Hepatocyte (in vitro differentiated cells): Measurements from ENCODE around the gene SMARCD3. TPM values are rescaled to one million over a fixed set of nuclear protein-coding genes. Genes with fewer than 3 reads are reported as not detected.

Experiments
- DNase-seq: peaks from one replicate; pipeline ENCODE4 v3.0.0-alpha.2; 2016; ENCODE audit warnings: low spot score
- H2AFZ ChIP-seq: fragments of 200-600 bp; sonication (generic); 2 replicates; pipeline ENCODE4 v1.6.0; 2016; ENCODE audit warnings: antibody characterized with exemption, mild to moderate bottlenecking
- H3K27ac ChIP-seq: fragments of 200-600 bp; sonication (generic); 2 replicates; pipeline ENCODE4 v1.5.1; 2016; ENCODE audit warnings: mild to moderate bottlenecking
- H3K27me3 ChIP-seq: fragments of 200-600 bp; sonication (generic); 2 replicates; pipeline ENCODE4 v1.6.1; 2016
- H3K36me3 ChIP-seq: fragments of 200-600 bp; sonication (generic); replicated peaks from 2 replicates; pipeline ENCODE4 v1.5.1; 2016; ENCODE audit warnings: low read depth; ENCODE audit not compliant: insufficient read depth
- H3K4me1 ChIP-seq: fragments of 200-600 bp; sonication (generic); 2 replicates; pipeline ENCODE4 v1.5.1; 2016; ENCODE audit warnings: mild to moderate bottlenecking, moderate library complexity; ENCODE audit not compliant: insufficient read depth
- H3K4me2 ChIP-seq: fragments of 200-600 bp; sonication (generic); 2 replicates; pipeline ENCODE4 v1.6.0; 2016
- H3K4me3 ChIP-seq: fragments of 200-600 bp; sonication (generic); 2 replicates; pipeline ENCODE4 v1.5.1; 2016; ENCODE audit warnings: mild to moderate bottlenecking
- H3K79me2 ChIP-seq: fragments of 200-600 bp; sonication (generic); 2 replicates; pipeline ENCODE4 v1.6.0; 2017; ENCODE audit warnings: mild to moderate bottlenecking
- H3K9me2 ChIP-seq: fragments of 200-600 bp; sonication (generic); replicated peaks from 2 replicates; pipeline ENCODE4 v1.6.0; 2017; ENCODE audit warnings: mild to moderate bottlenecking; ENCODE audit not compliant: insufficient read depth
- H3K9me3 ChIP-seq: fragments of 200-600 bp; sonication (generic); 2 replicates; pipeline ENCODE4 v1.5.1; 2016; ENCODE audit warnings: low read depth, mild to moderate bottlenecking
- H4K20me1 ChIP-seq: fragments of 200-600 bp; sonication (generic); 2 replicates; pipeline ENCODE4 v1.6.0; 2016; ENCODE audit warnings: mild to moderate bottlenecking; ENCODE audit not compliant: insufficient read depth, poor library complexity, severe bottlenecking
- CTCF ChIP-seq: fragments of 200-600 bp; sonication (generic); IDR thresholded peaks from 2 replicates; pipeline ENCODE4 v1.5.1; 2016; ENCODE audit warnings: antibody characterized with exemption, mild to moderate bottlenecking; ENCODE audit not compliant: poor library complexity
- EZH2 ChIP-seq: fragments of 200-600 bp; sonication (generic); IDR thresholded peaks from 2 replicates; pipeline ENCODE4 v1.6.1; 2016; ENCODE audit warnings: antibody characterized with exemption, mild to moderate bottlenecking, borderline replicate concordance
- EZH2phosphoT487 ChIP-seq: fragments of 200-600 bp; sonication (generic); IDR thresholded peaks from one replicate; pipeline ENCODE4 v1.6.1; 2018; ENCODE audit warnings: antibody characterized with exemption, mild to moderate bottlenecking, low read depth, moderate library complexity; ENCODE audit not compliant: unreplicated experiment, severe bottlenecking
- WGBS: methylation state at CpG from one replicate; pipeline ENCODE4 v1.1.6; 2016; ENCODE audit warnings: low lambda C conversion rate; ENCODE audit errors: missing lambda C conversion rate; 5-methylcytosine and 5-hydroxymethylcytosine counted together
- polyA plus RNA-seq: library from polyadenylated mRNA; unstranded; fragments of >200 nt; fragmentation: Nextera tagmentation; extraction: Ambion mirVana; gene quantifications from 2 replicates; pipeline ENCODE4 v1.2.1, GENCODE V29; 2016
- total RNA-seq: library from RNA; depleted of rRNA; stranded (reverse); fragments of >200 nt; gene quantifications from 2 replicates; pipeline ENCODE4 v1.2.3, GENCODE V29; 2014

The SMARCD3 gene
- total and polyA plus RNA-seq, 2 experiments from 2014 or later, result 42.4 to 73.1 TPM

- DNase-seq, result peak; percentile 83
- no peaks in the 10 kb centered on the region for H3K9me2 ChIP-seq
- H3K36me3 ChIP-seq, result no peaks in the 10 kb centered on the region
- H3K9me3 ChIP-seq, result no peaks in the 10 kb centered on the region
- peak overlapping the region; percentile 70 for H2AFZ ChIP-seq
- H3K4me1 ChIP-seq, result peaks cover 66% of the 10 kb centered on the region
- WGBS, result 2% methylated on average over 36 of the region's 45 CpGs
- peak overlapping the region; percentile 87 for H3K4me3 ChIP-seq
- peak overlapping the region; percentile 99 for H3K27ac ChIP-seq
- peaks cover 11% of the 10 kb centered on the region for H4K20me1 ChIP-seq
- no peak for TF ChIP-seq EZH2phosphoT487
- no peak for TF ChIP-seq EZH2
- no peak for TF ChIP-seq CTCF
- peaks cover 44% of the 10 kb centered on the region for H3K79me2 ChIP-seq
- H3K4me2 ChIP-seq, result peak overlapping the region; percentile 93
- no peaks in the 10 kb centered on the region for H3K27me3 ChIP-seq
Observed at GRCh38 chr7:151249034-151249731, 689 bp upstream of the SMARCD3 start.

GRCh38 chr7:151247611-151248345 is 716 bp downstream of the SMARCD3 start:
- DNase-seq, result peak; percentile 55
- Histone ChIP-seq H3K4me1 (peaks cover 59% of the 10 kb centered on the region), H3K4me2 (peak overlapping the region; percentile 93), H3K27me3 (no peaks in the 10 kb centered on the region), H3K36me3 (no peaks in the 10 kb centered on the region), H3K9me3 (no peaks in the 10 kb centered on the region), H2AFZ (peak overlapping the region; percentile 49), H3K9me2 (no peaks in the 10 kb centered on the region), H3K4me3 (peak overlapping the region; percentile 87), H3K27ac (peak overlapping the region; percentile 99), H3K79me2 (peaks cover 44% of the 10 kb centered on the region), H4K20me1 (peaks cover 15% of the 10 kb centered on the region)
- WGBS, result 7% methylated on average over 24 of the region's 29 CpGs
- TF ChIP-seq EZH2phosphoT487 (no peak), EZH2 (no peak), CTCF (no peak)

- Histone ChIP-seq H3K9me3 (no peaks in the 10 kb centered on the region), H3K36me3 (no peaks in the 10 kb centered on the region), H3K9me2 (no peaks in the 10 kb centered on the region), H3K4me3 (peak overlapping the region; percentile 87), H4K20me1 (peaks cover 15% of the 10 kb centered on the region), H3K27me3 (no peaks in the 10 kb centered on the region), H3K79me2 (peaks cover 44% of the 10 kb centered on the region), H3K4me1 (peaks cover 54% of the 10 kb centered on the region), H3K27ac (peak overlapping the region; percentile 99), H2AFZ (no peak overlapping the region), H3K4me2 (peak overlapping the region; percentile 93)
- TF ChIP-seq EZH2 (no peak), CTCF (no peak), EZH2phosphoT487 (no peak)
- no peak for DNase-seq
- WGBS, result 38% methylated on average over 4 of the region's 4 CpGs
Observed at GRCh38 chr7:151246851-151247580, 1.5 kb downstream of the SMARCD3 start.
